B cell (primary cell): Measurements from ENCODE around the gene ADGRL2. TPM values are rescaled to one million over a fixed set of nuclear protein-coding genes. Genes with fewer than 3 reads are reported as not detected.

Experiments used
- ATAC-seq: fragments of 200-7000 bp; cut with Tn5 transposase; one replicate; pipeline ENCODE4 v1.10.0; 2021; ENCODE audit warnings: low read depth, mild to moderate bottlenecking, moderate number of reproducible peaks, moderate library complexity
- CTCF ChIA-PET: fragments of 350-600 bp; sonication (Branson Sonifier 250); formaldehyde crosslinking; loops from one replicate; lab custom pipeline; 2021; ENCODE audit warnings: antibody characterized with exemption, inconsistent platforms; lab: Charles Lee
- POLR2A ChIA-PET: fragments of 350-600 bp; sonication (Branson Sonifier 250); formaldehyde crosslinking; loops from one replicate; lab custom pipeline; 2021; ENCODE audit warnings: antibody characterized with exemption; lab: Charles Lee
- DNase-seq: peaks from one replicate; pipeline ENCODE4 v3.0.0; 2013
- H2AFZ ChIP-seq: 2 replicates; pipeline ENCODE4 v1.6.1; 2012; ENCODE audit warnings: mild to moderate bottlenecking, low read depth, low read length; ENCODE audit not compliant: insufficient read depth, poor library complexity, severe bottlenecking
- H3K27ac ChIP-seq, 2 donors: 1 replicate in 1 of 2; 2 replicates in 1 of 2; pipeline ENCODE4 v1.5.1; 2012 to 2013; ENCODE audit warnings: low read length in 2 of 2, mild to moderate bottlenecking in 2 of 2, moderate library complexity in 1 of 2
- H3K27me3 ChIP-seq, 4 experiments: fragments of 200-600 bp in 1 of 4; sonication (generic) in 1 of 4; replicated peaks in 1 of 4; 1 replicate in 2 of 4; 2 replicates in 2 of 4; pipeline versions ENCODE4 v1.6.1 to v1.7.0; 2013 to 2016; ENCODE audit warnings: low read length in 3 of 4, mild to moderate bottlenecking in 2 of 4, mixed read lengths in 1 of 4, moderate library complexity in 1 of 4; ENCODE audit not compliant: insufficient read depth in 4 of 4, control insufficient read depth in 3 of 4; ENCODE audit errors: control extremely low read depth in 1 of 4
- H3K36me3 ChIP-seq, 2 experiments: replicated peaks in 1 of 2; 1 replicate in 1 of 2; 2 replicates in 1 of 2; pipeline versions ENCODE4 v1.6.1 to v1.7.1; 2013; ENCODE audit warnings: low read length in 1 of 2; ENCODE audit not compliant: insufficient read depth in 2 of 2, control insufficient read depth in 1 of 2; ENCODE audit errors: control extremely low read depth in 1 of 2, extremely low read depth in 1 of 2
- H3K4me1 ChIP-seq, 2 donors: fragments of 200-600 bp in 1 of 2; sonication (generic) in 1 of 2; 1 replicate in 1 of 2; 2 replicates in 1 of 2; pipeline versions ENCODE4 v1.5.1 to v1.6.1; 2013 to 2017; ENCODE audit warnings: low read length in 2 of 2; ENCODE audit not compliant: control insufficient read depth in 2 of 2, insufficient read depth in 2 of 2
- H3K4me2 ChIP-seq: replicated peaks from 2 replicates; pipeline ENCODE3; 2012; ENCODE audit warnings: mild to moderate bottlenecking, low read depth, low read length; ENCODE audit not compliant: poor library complexity, severe bottlenecking
- H3K4me3 ChIP-seq, 5 experiments: fragments of 200-600 bp in 1 of 5; sonication (generic) in 1 of 5; 1 replicate in 3 of 5; 2 replicates in 2 of 5; pipeline versions ENCODE4 v1.5.1 to v1.7.0; 2011 to 2016; ENCODE audit warnings: low read length in 4 of 5, mild to moderate bottlenecking in 4 of 5, low read depth in 2 of 5, control low read depth in 1 of 5, moderate library complexity in 1 of 5; ENCODE audit not compliant: insufficient read depth in 1 of 5; ENCODE audit errors: control extremely low read depth in 1 of 5, extremely low read depth in 1 of 5
- H3K79me2 ChIP-seq: fragments of 200-600 bp; sonication (generic); one replicate; pipeline ENCODE4 v1.6.0; 2016; ENCODE audit warnings: low read length; ENCODE audit not compliant: control insufficient read depth, insufficient read depth
- H3K9ac ChIP-seq: fragments of 200-600 bp; sonication (generic); 2 replicates; pipeline ENCODE4 v1.6.1; 2017; ENCODE audit warnings: mild to moderate bottlenecking, low read length, moderate library complexity
- H3K9me3 ChIP-seq, 3 donors: one replicate each; pipeline versions ENCODE4 v1.6.1 to v1.7.1; 2013; ENCODE audit warnings: low read length in 2 of 3; ENCODE audit not compliant: control insufficient read depth in 2 of 3, insufficient read depth in 1 of 3; ENCODE audit errors: control extremely low read depth in 1 of 3
- H4K20me1 ChIP-seq: 2 replicates; pipeline ENCODE4 v1.6.0; 2012; ENCODE audit warnings: mild to moderate bottlenecking, low read length; ENCODE audit not compliant: insufficient read depth, control insufficient read depth, poor library complexity, severe bottlenecking
- H3K27ac Mint-ChIP-seq: one replicate; pipeline ENCODE4 v1.8.0; 2021; ENCODE audit warnings: mixed read lengths
- H3K27me3 Mint-ChIP-seq: one replicate; pipeline ENCODE4 v1.8.0; 2021; ENCODE audit warnings: mixed read lengths
- H3K4me1 Mint-ChIP-seq: one replicate; pipeline ENCODE4 v1.8.0; 2021; ENCODE audit warnings: mixed read lengths
- H3K4me3 Mint-ChIP-seq: one replicate; pipeline ENCODE4 v1.8.0; 2021; ENCODE audit warnings: mixed read lengths
- H3K9me3 Mint-ChIP-seq: one replicate; pipeline ENCODE4 v1.8.0; 2022; ENCODE audit warnings: mixed read lengths; ENCODE audit not compliant: insufficient read depth
- EZH2 ChIP-seq: IDR thresholded peaks from 2 replicates; pipeline ENCODE4 v1.6.1; 2012; ENCODE audit warnings: borderline replicate concordance, low read depth, mild to moderate bottlenecking, moderate library complexity, low read length; ENCODE audit not compliant: insufficient read depth, poor library complexity, severe bottlenecking
- WGBS: methylation state at CpG from one replicate; pipeline ENCODE4 v1.1.5; 2013; ENCODE audit warnings: missing lambda C conversion rate; ENCODE audit not compliant: insufficient coverage; 5-methylcytosine and 5-hydroxymethylcytosine counted together
- intact Hi-C: fragments of 100-400 bp; cut with micrococcal nuclease; formaldehyde crosslinking; loops from one replicate; pipeline ENCODE4 v1.10.0; 2022
- polyA plus RNA-seq: library from polyadenylated mRNA; depleted of rRNA; stranded (reverse); fragments of >200 nt; gene quantifications from 2 replicates; pipeline ENCODE4 v1.2.3, GENCODE V29; 2012
- total RNA-seq, 2 donors: library from RNA; stranded (reverse); fragments of 120-200 nt in 1 of 2; gene quantifications; 1 replicate in 1 of 2; 2 replicates in 1 of 2; pipeline versions ENCODE4 v1.2.3 to v1.2.4, GENCODE V29; 2013 to 2022
- TF ChIP-seq, protein P1 (sequence below): fragments of 200-600 bp; IDR thresholded peaks from one replicate; pipeline ENCODE4 v1.8.0; 2022; ENCODE audit warnings: antibody characterized with exemption, mild to moderate bottlenecking

The ADGRL2 gene
- total and polyA plus RNA-seq, 2 donors (not counting 1 experiment from before 2014, with no cell fraction given): not detected

- Histone ChIP-seq H3K36me3 (no peaks in the 10 kb centered on the region), H3K4me3 (no peak overlapping the region), H3K9ac (no peak overlapping the region), H3K4me1 (no peaks in the 10 kb centered on the region), H3K9me3 (no peaks in the 10 kb centered on the region), H4K20me1 (no peaks in the 10 kb centered on the region), H3K79me2 (no peaks in the 10 kb centered on the region), H2AFZ (no peak overlapping the region), H3K4me2 (no peak overlapping the region), H3K27me3 (no peaks in the 10 kb centered on the region), H3K27ac (no peak overlapping the region)
- H3K4me1 Mint-ChIP-seq: no peaks in the 10 kb centered on the region
- ATAC-seq: no peak
- intact Hi-C loops: no loop called here
- H3K27ac Mint-ChIP-seq: no peak overlapping the region
- POLR2A ChIA-PET: no interaction called here
- H3K9me3 Mint-ChIP-seq: no peaks in the 10 kb centered on the region
- no peak overlapping the region for H3K4me3 Mint-ChIP-seq
- TF ChIP-seq, protein P1, sequence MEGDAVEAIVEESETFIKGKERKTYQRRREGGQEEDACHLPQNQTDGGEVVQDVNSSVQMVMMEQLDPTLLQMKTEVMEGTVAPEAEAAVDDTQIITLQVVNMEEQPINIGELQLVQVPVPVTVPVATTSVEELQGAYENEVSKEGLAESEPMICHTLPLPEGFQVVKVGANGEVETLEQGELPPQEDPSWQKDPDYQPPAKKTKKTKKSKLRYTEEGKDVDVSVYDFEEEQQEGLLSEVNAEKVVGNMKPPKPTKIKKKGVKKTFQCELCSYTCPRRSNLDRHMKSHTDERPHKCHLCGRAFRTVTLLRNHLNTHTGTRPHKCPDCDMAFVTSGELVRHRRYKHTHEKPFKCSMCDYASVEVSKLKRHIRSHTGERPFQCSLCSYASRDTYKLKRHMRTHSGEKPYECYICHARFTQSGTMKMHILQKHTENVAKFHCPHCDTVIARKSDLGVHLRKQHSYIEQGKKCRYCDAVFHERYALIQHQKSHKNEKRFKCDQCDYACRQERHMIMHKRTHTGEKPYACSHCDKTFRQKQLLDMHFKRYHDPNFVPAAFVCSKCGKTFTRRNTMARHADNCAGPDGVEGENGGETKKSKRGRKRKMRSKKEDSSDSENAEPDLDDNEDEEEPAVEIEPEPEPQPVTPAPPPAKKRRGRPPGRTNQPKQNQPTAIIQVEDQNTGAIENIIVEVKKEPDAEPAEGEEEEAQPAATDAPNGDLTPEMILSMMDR: no peak
- no peak for TF ChIP-seq EZH2
- no peak for DNase-seq
- CTCF ChIA-PET: no interaction called here
- no peaks in the 10 kb centered on the region for H3K27me3 Mint-ChIP-seq
Observed at GRCh38 chr1:81978945-81979344, 178.2 kb downstream of the ADGRL2 start.

DNA sequence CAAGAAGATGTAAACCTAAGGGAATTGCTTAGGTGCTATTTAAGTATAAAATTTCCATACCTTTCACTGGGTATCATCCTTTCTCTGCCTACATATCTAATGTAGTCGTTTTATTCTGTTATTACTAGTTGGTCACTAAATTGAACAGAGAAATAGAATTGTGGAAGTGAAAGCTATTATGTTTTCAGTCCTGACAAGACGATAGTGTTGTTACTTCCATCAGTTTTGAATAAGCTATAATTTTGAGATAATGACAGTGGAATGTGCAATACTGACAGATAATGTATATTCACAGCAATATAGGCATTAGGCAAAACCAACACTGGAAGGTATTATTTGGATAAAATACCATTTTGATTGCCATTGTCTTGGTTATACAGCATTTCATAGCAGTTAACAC, 181.8 kb downstream of the ADGRL2 start:
- no peaks in the 10 kb centered on the region for H4K20me1 ChIP-seq
- no peak overlapping the region for H3K9ac ChIP-seq
- H2AFZ ChIP-seq: no peak overlapping the region
- Mint-ChIP-seq H3K4me1 (no peaks in the 10 kb centered on the region), H3K27ac (no peak overlapping the region), H3K9me3 (no peaks in the 10 kb centered on the region), H3K4me3 (no peak overlapping the region), H3K27me3 (no peaks in the 10 kb centered on the region)
- TF ChIP-seq EZH2: no peak
- TF ChIP-seq, protein P1: no peak
- ChIA-PET POLR2A (no interaction called here), CTCF (no interaction called here)
- no peak overlapping the region for H3K27ac ChIP-seq
- no peak overlapping the region for H3K4me3 ChIP-seq
- no CpG with 5 or more reads among the region's 2 CpGs for WGBS
- intact Hi-C loops: no loop called here
- H3K4me2 ChIP-seq: no peak overlapping the region
- no peaks in the 10 kb centered on the region for H3K27me3 ChIP-seq
- no peaks in the 10 kb centered on the region for H3K4me1 ChIP-seq
- DNase-seq (no peak), ATAC-seq (no peak)
- no peaks in the 10 kb centered on the region for H3K79me2 ChIP-seq
- H3K36me3 ChIP-seq: no peaks in the 10 kb centered on the region
- H3K9me3 ChIP-seq: no peaks in the 10 kb centered on the region
